ENCODE data around the gene ENAM. TPM values are rescaled to one million over a fixed set of nuclear protein-coding genes. Genes with fewer than 3 reads are reported as not detected.

Gene ENAM
- total RNA-seq, 2 donors from 2014 or later, result 0.09 to 2.1 TPM

Other genes with a start within 250 kb of the ENAM start
- not detected for gene SMR3B, start 245.6 kb upstream of the ENAM start, total RNA-seq
- not detected for gene OPRPN, start 230.8 kb upstream of the ENAM start, total RNA-seq
- gene MUC7, start 156.5 kb upstream of the ENAM start, total RNA-seq, result not detected
- gene AMTN, start 110.2 kb upstream of the ENAM start, total RNA-seq, result 10 to 100 TPM in 1 of 2 donors, not detected in 1; 10.1 TPM
- gene AMBN, start 36.5 kb upstream of the ENAM start, total RNA-seq, result not detected
- 1 to 10 TPM in 1 of 2 donors, under 1 TPM in 1; 0.62 to 2.0 TPM for gene JCHAIN, start 37.8 kb downstream of the ENAM start, total RNA-seq
- gene UTP3, start 59.8 kb downstream of the ENAM start, total RNA-seq, result 10 to 100 TPM; 13.4 to 19.7 TPM
- gene RUFY3, start 93.2 kb downstream of the ENAM start, total RNA-seq, result 100 to 1,000 TPM in 1 of 2 donors, 10 to 100 TPM in 1; 51.7 to 118 TPM
- 10 to 100 TPM; 56.6 to 58.3 TPM for gene GRSF1, start 211.1 kb downstream of the ENAM start, total RNA-seq

Data from prostate gland (tissue), 2 donors.